ENCODE measurements around the gene RAD51AP2. TPM values are rescaled to one million over a fixed set of nuclear protein-coding genes. Genes with fewer than 3 reads are reported as not detected.
"Not testable (repeated sequence)": the region's sequence is repeated elsewhere in the genome, so short reads cannot be mapped to it uniquely, and the experiment has no call there.

The RAD51AP2 gene
- not detected for total RNA-seq

GRCh38 chr2:17518212-17519154, at the start of gene RAD51AP2:
Gene RAD51AP2, minus strand, starts transcription at chr2:17518440. Its CDS starts 25 bp downstream, at chr2:17518415.
- DNase-seq (ENCODE audit: low spot score) (peak; percentile 91), ATAC-seq (peak; percentile 98)
- intact Hi-C loops (cut with DNase I), result no loop called here

DNA sequence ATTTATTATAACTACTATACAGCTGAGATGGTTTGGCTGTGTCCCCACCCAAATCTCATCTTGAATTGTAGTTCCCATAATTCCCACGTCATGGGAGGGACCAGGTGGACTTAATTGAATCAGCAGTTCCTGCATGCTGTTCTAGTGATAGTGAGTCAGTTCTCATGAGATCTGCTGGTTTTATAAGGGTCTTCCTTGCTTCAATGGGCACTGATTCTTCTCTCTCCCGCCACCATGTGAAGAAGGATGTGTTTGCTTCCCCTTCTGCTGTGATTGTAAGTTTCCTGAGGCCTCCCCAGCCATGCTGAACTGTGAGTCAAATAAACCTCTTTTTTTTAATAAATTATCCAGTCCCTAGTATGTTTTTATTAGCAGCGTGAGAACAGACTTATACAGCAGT, 47.5 kb upstream of the RAD51AP2 start:
- DNase-seq (ENCODE audit: low spot score); ATAC-seq: not testable (repeated sequence)

DNA sequence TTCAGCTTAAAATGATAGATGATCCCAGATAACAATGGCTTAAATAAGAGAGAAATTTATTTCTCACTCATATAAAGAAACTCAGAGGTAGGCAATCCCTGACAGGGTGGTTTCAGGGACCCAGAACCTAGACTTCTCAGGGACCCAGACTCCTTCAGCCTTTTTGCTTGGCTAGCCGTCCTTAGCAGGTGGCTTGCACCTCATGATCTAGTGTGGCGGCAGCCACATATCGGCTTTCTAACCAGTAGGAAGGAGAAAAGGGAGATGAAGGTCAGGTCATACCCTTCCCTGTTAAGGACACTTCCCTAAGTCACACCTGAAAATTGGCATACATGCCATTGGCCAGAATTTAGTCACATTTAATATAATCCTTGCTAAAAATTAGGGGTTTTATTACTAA, 40.6 kb upstream of the RAD51AP2 start:
- intact Hi-C loops (cut with DNase I), result no loop called here
- DNase-seq (ENCODE audit: low spot score) (no peak), ATAC-seq (no peak)

More for the DNA sequence above, 47.5 kb upstream of the RAD51AP2 start:
- intact Hi-C loops (cut with DNase I), result not testable (repeated sequence)

- intact Hi-C loops (cut with DNase I), result no loop called here
- DNase-seq (ENCODE audit: low spot score) (no peak), ATAC-seq (no peak)
Observed at GRCh38 chr2:17558053-17558452, 39.8 kb upstream of the RAD51AP2 start.

- ATAC-seq, result no peak
- no peak for DNase-seq (ENCODE audit: low spot score)
- intact Hi-C loops (cut with DNase I), result no loop called here
Observed at GRCh38 chr2:17557596-17557995, 39.4 kb upstream of the RAD51AP2 start.

DNA sequence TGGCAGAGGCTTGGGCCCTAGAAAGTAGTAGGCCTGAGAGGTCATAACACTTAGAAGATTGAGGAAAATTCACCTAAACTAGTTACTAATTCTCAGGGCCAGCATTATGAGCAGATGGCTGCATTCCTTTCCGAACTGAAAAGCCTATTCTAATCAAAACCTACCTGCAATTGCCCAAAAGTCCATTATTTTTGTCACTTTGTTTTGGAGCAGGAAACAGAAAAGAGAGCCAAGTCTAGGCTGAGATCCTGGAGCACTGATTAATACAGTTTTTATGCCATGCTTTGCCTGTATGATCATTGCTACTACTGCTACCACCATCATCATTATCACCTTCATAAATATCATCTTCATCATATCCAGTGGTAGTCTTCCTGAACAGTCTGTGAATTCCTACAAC, 36.9 kb upstream of the RAD51AP2 start:
- ATAC-seq (no peak), DNase-seq (ENCODE audit: low spot score) (no peak)
- intact Hi-C loops (cut with DNase I), result no loop called here

DNA sequence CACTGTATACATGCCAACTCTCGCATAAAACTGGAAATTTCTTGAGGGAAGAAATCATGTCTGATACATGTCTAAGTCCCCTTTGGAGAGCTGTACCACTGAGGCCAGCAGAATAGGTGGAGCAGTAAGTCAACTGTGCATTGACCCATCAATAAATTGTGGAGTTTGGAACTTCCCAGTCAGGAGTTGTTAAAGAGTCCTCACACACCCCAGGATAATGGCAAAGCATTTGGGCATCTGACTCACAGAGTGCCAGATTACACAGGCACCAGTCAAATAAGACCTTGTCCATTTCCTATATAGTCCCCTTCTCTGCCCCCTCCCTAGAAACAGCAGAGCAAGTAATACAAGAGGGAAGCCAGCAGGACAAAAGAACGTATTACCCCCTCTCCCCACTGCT, 32.7 kb upstream of the RAD51AP2 start:
- ATAC-seq, result no peak
- intact Hi-C loops (cut with DNase I), result no loop called here
- no peak for DNase-seq (ENCODE audit: low spot score)

DNA sequence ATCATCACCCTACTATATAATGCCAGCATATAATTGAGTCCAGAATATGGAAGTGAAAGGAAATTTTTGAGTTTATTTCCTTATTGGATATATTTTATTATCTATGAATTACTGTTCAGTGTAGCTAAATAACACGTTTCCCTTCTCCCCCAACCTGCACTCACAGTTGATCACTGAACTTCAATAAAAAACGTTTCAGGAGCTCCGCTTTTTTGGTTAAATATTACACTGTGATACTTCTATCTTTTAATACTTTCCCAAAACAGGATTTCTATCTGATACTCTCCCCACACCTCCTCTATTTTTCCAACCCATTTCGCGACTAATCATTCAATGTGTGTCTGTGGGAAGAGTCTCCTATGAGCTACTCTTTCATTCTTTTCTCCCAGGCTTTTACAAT, 29.5 kb upstream of the RAD51AP2 start:
- intact Hi-C loops (cut with DNase I), result no loop called here
- no peak for DNase-seq (ENCODE audit: low spot score)
- ATAC-seq, result no peak

GRCh38 chr2:17547237-17547636, 29.0 kb upstream of the RAD51AP2 start:
- DNase-seq (ENCODE audit: low spot score) (no peak), ATAC-seq (no peak)
- intact Hi-C loops (cut with DNase I), result no loop called here

DNA sequence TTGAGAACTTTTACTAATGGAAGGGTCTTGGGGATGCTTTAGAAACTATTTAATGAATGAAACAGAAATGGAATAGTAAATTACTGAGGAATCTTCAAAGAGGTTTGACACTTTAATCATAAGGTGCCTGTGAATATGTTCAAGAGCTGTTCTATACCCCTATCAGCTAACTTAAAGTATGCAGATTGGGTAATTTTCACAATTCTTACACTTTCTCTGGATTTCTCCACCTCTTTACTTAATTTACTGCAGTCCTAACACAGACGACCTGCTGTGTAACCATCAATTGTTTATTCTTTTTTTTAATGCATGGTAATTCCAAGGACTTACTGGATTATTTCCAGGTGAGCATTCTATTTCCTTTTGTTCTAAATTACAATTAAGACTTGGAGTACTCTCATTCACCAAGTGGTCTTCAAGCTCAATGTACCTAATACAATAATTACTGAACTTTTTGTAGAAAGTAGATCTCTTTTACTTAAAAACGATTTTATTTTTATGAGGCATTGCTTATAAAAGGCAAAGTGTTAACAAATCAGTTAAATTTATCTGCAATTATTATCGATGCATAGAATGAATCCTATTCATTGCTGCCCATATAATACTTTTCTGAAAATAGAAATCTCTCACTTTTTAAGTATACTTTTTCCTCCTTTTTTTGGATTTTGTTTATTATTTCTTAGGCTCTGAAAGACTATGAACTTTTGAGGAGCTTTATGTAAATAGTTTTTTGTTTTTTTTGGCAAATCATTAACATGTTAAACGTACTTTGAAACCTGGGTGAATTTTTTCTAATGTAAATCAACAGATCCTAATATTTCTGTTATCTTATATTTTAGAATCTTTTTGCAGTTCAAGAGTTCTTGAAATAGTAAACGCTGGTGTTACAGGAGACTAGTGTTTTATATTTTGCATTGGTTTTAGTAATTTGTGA, 27.7 kb upstream of the RAD51AP2 start:
- DNase-seq (ENCODE audit: low spot score) (no peak), ATAC-seq (no peak)
- intact Hi-C loops (cut with DNase I), result no loop called here

- no peak for ATAC-seq
- intact Hi-C loops (cut with DNase I), result no loop called here
- no peak for DNase-seq (ENCODE audit: low spot score)
Observed at GRCh38 chr2:17544256-17544655, 26.0 kb upstream of the RAD51AP2 start.

DNA sequence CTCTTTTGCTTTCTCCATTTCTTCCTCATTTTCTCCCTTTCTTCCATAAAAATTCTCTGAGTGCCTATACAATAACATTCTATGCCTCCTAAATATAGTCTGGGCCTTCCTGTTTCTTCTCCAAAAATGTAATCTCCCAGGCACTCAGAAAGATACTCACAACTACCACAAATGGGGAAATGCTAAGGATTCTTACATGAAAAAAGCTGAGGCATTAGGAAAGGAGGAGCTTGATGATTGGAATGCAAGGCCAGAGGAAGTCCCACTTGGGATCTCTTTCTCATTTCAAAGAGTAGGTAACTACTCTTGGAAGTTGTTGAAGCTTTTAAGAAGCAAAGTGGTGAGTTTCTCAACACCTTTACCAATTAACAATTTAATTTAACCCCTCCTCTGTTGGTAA, 25.6 kb upstream of the RAD51AP2 start:
- DNase-seq (ENCODE audit: low spot score), result no peak
- no peak for ATAC-seq
- intact Hi-C loops (cut with DNase I), result no loop called here

DNA sequence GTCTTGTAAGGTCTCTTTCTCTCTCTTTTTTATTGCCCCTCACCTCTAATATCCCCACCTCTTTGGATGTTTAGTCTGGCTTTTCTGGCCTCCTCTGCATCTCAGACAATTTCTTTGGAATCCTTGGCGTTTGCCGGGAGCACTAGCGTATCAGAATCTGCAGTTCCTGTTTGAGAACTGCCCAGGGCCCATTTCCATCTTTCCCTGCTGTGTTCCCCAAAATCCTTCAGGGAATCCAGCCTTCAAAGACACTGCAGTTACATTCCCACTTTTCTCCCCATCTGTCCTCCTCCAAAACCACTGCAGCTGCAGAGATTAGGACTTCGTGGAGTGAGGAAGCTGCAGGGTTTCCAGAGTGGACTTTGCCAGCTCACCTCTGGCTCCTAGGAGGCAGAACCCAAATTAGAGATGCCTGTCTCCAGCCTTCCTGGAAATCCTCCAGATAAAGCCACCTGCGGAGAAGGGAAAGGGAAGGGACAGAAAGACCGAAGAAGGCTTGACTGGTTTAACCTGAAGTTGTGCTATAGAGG, 25.0 kb upstream of the RAD51AP2 start:
- intact Hi-C loops (cut with DNase I), result no loop called here
- no peak for ATAC-seq
- no peak for DNase-seq (ENCODE audit: low spot score)

- DNase-seq (ENCODE audit: low spot score), result no peak
- intact Hi-C loops (cut with DNase I), result no loop called here
- no peak for ATAC-seq
Observed at GRCh38 chr2:17542471-17542870, 24.2 kb upstream of the RAD51AP2 start.

DNA sequence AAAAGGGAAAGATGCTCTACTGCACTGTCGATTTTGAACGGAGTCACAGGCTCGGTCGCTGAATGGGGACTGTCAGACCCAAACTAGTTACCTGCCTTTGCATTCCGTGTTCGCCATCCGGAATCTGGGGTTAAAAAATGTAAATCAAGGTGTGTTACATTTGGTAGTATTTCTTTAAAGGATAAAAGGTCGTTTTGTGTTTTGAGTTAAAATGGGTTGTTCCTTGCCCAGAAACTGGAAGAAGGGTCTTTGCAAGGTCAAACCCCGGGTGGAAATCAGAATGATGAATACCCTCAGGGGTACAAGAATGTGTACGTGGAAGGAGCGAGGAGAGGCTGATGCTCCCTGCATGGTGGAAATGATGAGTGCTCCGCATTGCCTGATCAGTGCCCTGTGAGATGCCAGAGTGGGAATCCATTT, 23.3 kb upstream of the RAD51AP2 start:
- DNase-seq (ENCODE audit: low spot score) (no peak), ATAC-seq (no peak)
- intact Hi-C loops (cut with DNase I), result no loop called here

DNA sequence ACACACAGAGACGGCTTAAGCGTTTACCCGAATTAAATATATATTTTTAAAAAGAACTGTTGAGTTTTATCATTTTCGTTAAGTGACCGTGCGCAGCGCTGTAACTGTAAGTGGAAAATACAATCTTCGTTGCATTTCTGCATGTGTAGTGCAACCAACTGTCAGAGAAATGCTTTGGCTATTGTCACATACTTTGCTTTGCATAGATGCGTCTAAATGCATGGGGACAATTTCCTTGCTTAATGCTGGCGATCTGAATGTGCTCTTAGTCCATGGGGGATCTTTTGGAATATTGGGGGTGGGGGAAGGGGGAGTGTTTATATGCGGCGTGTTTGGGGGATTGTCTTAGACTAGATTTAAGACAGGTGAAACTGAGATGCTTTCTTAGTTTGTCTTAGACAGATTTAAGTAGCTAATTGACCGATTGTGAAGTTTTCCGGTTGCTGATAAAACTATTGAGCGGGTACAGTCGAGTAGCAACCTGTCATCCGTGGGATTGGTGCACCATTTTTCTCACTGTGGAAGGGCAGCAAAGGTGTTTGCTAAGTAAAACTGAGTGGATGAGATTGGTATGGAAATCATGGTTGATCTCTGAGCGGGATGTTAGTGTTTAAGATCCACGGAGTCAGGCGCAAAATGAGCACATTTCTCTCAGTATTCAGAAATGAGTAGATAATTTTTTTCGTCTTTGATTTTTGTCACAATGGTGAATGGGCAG, 22.7 kb upstream of the RAD51AP2 start:
- intact Hi-C loops (cut with DNase I), result no loop called here
- peak; percentile 5 for ATAC-seq
- no peak for DNase-seq (ENCODE audit: low spot score)

GRCh38 chr2:17540093-17540812, 22.0 kb upstream of the RAD51AP2 start, which contains the start of gene VSNL1:
Gene VSNL1, plus strand, starts transcription at chr2:17540696. Its CDS starts 51,379 bp downstream, at chr2:17592075.
- ATAC-seq (peak; percentile 93), DNase-seq (ENCODE audit: low spot score) (peak; percentile 82)
- intact Hi-C loops (cut with DNase I), result no loop called here

GRCh38 chr2:17539611-17540092, 21.4 kb upstream of the RAD51AP2 start:
- intact Hi-C loops (cut with DNase I), result no loop called here
- DNase-seq (ENCODE audit: low spot score) (no peak), ATAC-seq (peak; percentile 43)

All from sciatic nerve (tissue), 2 donors.